ENCODE measurements around the gene SNX5.

Gene SNX5

DNA sequence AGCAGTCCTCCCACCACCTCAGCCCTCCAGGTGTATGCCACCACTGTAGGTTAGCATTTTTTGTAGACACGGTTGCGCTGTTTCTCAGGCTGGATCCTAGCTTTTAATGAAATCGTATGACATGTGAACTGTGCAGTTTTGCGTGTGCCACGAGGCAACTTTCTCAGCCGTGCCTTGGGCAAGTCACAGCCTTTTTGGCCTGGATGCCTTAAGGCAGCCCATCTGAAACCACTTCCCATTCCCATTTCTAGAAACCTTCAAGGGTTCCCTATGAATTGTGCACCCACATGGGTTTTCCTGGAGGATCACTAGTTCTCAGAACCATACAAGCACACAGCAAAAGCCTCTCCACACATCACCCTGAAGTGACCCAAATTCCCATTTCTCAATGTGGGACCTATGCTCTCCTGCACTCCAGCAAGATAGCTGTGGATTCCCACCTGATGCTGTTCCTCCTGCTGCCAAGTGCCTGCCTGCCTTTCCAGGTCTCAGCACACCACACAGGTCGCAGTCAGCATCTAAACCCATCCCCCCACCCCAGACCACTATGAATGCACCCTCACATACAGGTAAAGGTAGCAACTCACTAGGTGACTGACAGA lies 28.9 kb downstream of the SNX5 start:
- DNase-seq, result no peak

- DNase-seq, result peak; percentile 48
These were observed 29.5 kb downstream of the SNX5 start for GRCh38 chr20:17938871-17939619.

DNA sequence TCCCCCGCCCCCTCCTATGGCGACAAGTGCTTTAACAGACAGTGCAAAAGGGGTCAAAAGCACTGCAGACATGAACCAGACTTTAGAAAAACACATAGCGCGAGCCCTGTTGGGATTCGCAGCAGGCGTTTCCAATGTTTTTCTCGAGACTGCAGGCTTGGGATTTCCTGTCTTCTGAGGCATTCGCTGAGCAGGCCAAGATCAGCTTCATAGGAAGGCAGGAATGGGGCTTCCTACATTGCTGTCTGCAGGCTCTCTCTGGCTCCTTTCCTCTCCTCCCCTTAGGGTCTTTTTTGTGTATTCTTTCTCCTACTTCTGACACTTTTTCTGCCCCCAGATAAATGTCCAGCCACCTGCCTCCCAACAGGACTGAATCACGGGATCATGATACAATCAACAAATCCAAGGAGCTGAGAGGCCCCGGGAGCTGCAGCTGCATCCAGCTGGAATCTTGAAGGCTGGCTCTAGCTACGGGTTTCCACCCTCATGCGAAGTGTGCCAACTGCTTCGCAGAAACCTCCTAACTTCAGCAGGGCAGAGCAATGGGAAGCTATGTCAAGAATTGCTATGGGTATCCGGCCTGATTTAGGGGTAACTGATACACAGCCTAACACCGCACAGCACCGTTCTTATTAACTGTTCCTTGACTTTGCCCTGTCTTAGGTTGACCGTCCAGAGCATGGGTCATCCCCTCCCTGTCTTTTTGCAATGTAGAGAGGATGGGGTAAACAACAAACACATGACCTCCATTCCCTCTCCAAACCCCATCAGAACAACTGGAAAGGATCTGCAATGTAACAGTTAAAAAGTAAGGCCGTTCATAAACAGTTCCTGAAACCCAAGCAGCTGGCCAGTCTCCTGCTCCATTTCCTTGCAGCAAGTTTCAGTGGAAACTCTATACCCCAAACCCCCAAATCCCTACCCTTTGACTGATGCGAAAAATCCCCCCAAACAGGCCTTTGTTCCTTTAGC lies 31.5 kb downstream of the SNX5 start:
- DNase-seq, result no peak

DNA sequence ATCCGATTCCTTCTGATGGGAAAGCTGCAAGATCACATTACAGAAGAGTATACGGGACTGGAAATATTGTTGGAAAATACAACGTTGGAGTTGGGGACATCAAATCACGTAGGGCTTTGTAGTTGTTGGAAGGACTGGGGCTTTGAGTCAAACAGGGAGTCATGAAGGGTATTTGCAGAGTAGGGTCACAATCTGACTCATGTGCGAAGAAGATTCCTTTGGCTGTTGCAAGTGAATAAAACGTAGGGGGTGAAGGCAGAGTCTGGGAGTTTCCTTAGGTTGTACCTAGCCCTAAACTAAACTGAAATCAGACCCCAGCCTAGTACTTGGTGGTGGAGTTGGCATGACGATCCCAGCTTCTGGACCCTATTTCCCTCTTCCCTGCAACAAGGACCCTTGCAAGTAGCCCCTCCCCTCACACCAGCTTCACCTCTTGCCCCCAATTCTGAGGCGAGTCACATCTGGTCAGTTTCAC lies 32.3 kb downstream of the SNX5 start:
- DNase-seq, result no peak

GRCh38 chr20:17935761-17936160 lies 32.8 kb downstream of the SNX5 start:
- DNase-seq, result no peak

- no peak for DNase-seq
These were observed 33.4 kb downstream of the SNX5 start for GRCh38 chr20:17935186-17935585.

DNA sequence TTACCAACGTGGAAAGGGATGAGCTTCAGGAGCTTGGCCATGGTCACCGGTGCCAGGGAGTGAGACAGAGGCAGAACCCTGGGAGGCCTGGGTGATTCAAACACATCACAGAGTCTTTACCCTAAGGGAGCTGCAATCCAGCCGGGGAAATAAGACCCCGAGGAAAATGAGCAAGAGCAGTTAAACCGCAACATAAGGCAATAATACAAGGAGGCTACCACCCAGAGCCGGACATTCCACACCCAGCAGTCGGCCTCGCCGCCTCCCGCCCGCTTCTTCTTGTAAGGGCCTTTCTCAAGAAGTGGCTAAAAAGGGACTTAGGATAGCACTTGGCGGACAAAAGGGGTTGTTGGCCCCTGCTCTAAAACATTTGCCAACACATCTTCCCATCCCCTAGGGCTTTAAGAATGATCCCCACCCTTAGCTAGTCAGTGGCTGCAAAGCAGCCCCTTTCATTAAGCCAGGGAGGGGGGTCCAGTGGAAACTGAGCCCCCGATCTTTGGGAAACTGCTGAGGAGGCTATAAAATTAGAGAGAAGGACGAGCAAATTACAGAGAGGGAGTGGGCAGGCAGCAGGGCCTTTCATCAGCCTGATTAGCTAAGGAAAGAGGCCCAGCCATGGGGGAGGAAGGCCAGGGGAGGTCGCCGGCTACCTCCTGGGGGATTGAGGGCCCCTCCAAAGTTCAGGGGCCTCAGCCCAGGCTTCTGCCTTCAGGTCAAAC lies 34.3 kb downstream of the SNX5 start:
- DNase-seq, result no peak

DNA sequence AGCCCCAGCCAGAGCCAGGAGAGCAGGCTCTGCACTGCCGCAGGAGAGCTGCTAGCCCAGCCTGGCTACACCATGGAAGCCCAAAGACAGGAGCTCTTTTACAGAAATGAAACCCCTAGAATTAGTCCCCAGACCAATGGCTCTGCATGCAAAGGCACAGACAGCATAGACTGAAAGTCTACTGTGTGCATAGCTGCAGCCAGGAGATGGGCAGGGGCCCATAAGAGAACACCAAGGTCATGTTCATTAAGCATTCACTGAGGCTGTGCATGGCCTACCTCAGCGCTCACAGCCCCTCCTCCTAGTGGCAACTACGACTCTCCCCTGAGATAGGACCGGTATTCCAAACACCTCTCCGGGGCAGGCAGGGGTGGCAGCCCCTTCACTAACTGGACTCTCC lies 34.9 kb downstream of the SNX5 start:
- no peak for DNase-seq

DNA sequence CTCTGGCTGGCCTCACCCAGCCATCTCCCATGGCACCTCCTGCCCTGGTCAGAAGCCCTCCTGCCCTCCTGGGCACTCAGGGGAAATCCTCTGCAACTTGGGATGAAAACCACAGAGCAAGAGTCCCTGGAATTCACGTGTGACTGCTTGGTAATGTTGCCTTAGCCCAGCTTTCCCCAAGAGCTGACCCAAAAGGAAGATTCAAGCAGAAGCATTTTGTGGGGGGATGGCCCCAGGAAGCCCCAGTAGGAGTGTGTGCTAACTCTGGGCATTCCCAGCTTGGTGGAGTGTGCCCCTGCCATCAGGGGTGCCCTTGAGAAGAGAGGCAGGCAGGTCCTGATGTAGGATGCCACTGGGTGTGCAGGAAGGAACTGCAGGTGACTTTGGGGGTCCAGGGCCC lies 35.5 kb downstream of the SNX5 start:
- DNase-seq, result no peak

DNA sequence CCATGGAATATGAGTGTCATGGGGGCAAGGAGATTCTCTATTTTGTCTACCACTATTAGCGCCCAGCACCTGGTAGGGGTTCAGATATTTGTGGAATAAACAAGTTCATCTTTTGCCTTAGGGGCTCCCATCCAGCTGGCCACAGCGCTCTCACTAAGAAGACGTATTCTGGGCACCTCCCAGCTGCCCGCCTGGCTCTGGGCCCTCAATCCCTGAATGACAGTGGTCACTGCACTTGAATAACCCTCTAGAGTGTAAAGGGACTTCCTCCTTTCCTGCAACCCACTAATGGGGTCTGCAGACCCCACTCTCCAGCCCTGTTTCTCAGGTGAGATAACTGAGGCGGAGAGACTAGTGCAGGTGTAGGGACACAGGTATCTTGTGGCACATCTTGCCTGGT lies 36.2 kb downstream of the SNX5 start:
- DNase-seq, result no peak

DNA sequence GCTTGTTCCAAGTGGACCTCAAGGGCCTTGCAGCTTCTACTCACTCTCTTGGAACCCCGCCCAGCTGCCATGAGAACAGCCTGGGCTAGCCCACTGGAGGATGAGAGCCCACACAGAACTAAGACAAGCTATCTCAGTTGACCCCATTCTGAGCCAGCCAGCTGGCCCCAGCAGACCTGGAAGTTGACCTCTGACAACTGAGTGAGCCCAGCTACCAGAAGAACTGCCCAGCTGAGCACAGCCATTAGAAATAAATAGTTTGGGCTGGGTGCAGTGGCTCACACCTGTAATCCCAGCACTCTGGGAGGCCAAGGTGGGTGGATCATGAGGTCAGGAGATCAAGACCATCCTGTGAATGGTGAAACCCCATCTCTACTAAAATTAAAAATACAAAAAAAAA lies 37.1 kb downstream of the SNX5 start:
- no peak for DNase-seq

DNA sequence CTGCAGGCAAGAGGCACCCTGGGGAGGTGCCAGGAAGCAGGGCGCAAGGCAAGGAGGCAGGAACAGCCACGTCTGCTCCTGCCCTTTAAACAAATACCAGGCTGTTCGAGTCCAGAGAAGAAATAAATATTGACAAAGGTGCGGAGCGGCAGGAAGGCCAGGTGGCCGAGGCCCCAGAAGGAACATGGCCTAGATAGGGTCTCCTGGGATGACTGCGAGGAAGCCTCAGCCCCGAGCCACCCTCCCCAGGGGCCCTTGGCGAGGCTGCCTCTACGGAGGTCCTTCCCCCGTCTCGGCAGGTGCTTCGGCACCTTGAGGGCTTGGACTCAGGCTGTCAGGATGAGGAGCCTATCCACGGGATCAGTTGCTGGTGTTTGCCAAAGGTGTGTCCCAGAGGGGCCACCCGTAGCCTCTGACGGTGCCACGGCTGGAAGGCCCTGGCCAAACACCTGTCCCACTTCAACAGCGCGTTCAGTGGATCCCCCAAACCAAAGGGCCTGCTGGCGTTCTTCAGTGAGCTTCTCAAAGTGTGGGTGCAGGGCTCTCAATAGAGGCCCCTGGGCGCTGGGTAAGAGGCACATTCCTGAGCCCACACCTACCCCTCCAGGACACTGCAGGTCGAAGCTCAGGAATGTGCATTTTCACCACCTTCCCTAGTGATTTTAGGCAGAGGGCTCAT lies 39.8 kb downstream of the SNX5 start:
- peak; percentile 57 for DNase-seq

GRCh38 chr20:17928211-17928611 lies 40.4 kb downstream of the SNX5 start:
- no peak for DNase-seq

DNA sequence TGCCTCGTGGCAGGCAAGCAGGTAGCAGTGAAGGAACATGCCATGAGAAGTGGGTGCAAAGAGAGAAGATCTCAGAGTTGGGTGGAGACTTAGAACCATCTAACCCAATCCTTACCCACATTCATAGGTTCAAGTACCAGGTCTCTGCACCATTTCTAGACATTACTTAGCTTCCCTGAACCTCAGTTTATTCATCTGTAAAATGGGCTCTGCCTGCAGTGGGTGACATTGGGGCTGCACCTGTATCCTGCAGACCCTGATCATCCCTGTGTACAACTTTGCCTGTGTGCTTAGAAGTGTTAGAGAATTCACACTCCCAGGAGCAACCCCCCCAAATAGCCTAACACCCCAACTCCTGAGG lies 42.7 kb downstream of the SNX5 start:
- no peak for DNase-seq

GRCh38 chr20:17925141-17925939 lies 43.3 kb downstream of the SNX5 start:
- DNase-seq, result no peak

GRCh38 chr20:17921774-17922173 lies 46.8 kb downstream of the SNX5 start:
- no peak for DNase-seq

- no peak for DNase-seq
These were observed 49.4 kb downstream of the SNX5 start for GRCh38 chr20:17919149-17919548.

DNA sequence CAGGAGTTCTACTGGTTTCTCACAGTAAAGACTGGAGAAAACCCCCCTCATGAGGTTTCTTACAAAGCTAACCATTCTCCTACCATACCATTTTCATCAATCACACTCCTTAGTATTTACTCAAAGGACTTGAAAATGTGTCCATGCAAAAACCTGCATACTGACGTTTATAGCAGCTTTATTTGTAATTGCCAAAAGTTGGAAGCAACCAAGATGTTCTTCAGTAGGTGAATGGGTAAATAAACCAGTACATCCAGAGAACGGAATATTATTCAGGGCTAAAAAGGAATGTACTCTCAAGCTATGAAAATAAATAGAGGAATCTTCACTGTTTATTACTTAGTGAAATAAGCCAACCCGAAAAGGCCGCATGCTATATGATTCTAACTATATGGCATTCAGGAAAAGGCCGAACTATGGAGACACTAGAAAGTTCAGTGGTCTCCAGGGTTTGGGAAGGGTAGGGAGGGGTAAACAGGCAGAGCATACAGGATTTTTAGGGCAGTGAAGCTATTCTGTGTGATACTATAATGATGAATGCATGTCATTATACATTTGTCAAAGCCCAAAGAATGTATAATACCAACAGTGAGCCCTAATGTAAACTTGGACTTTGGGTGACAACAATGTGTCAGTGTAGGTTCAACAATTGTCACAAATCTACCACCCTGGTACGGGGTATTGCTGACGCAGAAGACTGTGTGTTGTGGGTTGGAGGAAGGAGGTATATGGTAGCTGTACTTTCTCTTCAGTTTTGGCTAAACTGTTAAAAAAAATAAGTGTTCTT lies 50.6 kb downstream of the SNX5 start:
- no peak for DNase-seq

GRCh38 chr20:17916433-17916891 lies 52.1 kb downstream of the SNX5 start:
- no peak for DNase-seq

GRCh38 chr20:17914957-17915356 lies 53.6 kb downstream of the SNX5 start:
- DNase-seq, result no peak

GRCh38 chr20:17912916-17913315 lies 55.7 kb downstream of the SNX5 start:
- no peak for DNase-seq

All from DMS153 (cell line).